Measurements from ENCODE around the gene UPK2. TPM values are rescaled to one million over a fixed set of nuclear protein-coding genes. Genes with fewer than 3 reads are reported as not detected.

UPK2 gene
- total RNA-seq = not detected in 2 replicates

DNA sequence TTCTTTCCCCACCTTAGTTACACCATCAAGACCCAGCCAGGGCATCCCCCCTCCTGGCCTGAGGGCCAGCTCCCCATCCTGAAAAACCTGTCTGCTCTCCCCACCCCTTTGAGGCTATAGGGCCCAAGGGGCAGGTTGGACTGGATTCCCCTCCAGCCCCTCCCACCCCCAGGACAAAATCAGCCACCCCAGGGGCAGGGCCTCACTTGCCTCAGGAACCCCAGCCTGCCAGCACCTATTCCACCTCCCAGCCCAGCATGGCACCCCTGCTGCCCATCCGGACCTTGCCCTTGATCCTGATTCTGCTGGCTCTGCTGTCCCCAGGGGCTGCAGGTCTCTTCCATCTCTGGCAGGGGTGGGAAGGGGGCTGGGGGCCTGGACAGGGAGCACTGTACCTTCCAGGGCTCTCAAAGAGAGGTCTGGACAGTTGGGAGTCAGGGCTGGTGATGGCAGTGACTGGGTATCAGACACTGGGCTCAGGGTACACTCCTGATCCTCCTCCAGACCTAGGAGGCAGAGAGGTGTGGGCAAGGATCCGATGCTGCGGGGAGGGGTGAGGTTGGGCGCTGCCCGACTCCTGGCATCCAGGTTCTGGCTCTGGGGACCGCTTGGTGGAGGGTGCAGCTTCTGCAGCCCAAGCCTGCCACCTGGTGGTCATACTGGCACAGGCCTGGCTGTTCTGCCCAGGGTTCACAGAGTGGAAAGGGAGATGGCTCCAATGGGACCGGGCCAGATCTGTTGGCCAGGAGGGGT is at the start of gene UPK2:
TSS of gene UPK2 (plus strand) at position 205 of the 753 bp plus-strand sequence. CDS start at position 258, 53 bp downstream.

DNA sequence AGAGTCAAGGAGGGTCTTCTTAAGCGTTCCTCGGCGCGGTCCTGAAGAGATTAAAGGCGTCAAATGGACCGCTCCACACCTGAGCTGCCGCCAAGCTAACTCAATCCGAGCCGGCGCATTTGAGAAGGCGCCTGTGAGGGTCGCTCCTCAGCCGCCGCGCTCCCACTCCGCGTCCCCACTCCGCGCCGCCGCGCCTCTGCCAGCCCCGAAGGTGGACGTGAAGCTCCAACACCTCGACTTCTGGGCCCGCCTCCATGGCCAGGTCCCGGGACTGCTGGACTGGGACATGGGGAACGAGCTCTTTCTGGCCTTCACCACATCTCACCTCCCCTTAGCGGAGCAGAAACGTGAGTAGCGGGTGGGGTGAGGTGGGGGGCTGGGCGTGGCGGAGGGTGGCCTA is 15.5 kb downstream of the UPK2 start, which contains the start of gene FOXR1:
TSS of gene FOXR1 (plus strand) at position 116 of the 400 bp plus-strand sequence. CDS start at position 287, 171 bp downstream.

DNA sequence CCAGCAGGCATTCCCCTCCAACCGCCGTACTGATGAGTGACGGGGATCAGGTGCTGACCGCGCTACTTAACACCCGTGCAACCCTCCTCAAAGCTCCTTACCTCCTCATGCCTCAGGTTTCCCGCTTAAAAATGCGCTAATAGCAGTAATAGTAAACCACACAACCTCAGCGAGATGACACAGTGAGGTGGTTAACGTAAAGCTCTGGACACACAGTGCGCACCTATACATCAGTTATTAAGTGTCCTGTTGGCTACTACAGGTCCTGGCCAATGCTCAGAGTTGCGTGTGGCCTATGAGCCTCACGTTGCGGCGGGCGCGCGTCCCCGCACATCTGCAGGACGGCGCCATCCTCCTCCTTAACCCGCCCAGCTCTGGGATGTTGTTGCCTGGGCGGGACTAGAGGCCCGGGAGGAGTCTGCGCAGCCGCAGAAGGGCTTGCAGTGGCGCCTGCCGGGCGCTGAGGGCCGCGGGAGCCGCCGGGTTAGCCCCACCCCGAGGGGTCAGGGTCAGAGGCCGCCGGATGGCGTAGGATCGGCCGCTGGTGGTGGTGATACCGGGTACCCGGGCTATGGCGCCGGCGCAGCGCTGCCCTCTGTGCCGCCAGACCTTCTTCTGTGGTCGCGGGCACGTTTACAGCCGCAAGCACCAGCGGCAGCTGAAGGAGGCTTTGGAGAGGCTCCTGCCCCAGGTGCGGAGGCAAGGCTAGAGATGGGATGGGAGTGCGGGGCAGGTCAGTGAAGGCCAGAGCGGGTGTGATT is 41.7 kb downstream of the UPK2 start, which contains the start of gene CENATAC:
TSS of gene CENATAC (plus strand) at position 512 of the 761 bp plus-strand sequence. CDS start at position 572, 60 bp downstream.

Other genes starting within 250 kb of the UPK2 start
- 112 and 125 TPM in 2 replicates for gene DDX6, start 165.1 kb upstream of the UPK2 start, total RNA-seq
- not detected in 2 replicates for gene CXCR5, start 72.4 kb upstream of the UPK2 start, total RNA-seq
- 12.2 and 18.1 TPM in 2 replicates for gene BCL9L, start 30.4 kb upstream of the UPK2 start, total RNA-seq
- not detected in 2 replicates for gene FOXR1, start 15.5 kb downstream of the UPK2 start, total RNA-seq
- gene CENATAC, start 41.8 kb downstream of the UPK2 start, total RNA-seq = 18.2 and 21.3 TPM in 2 replicates
- 484 and 692 TPM in 2 replicates for gene RPS25, start 62.0 kb downstream of the UPK2 start, total RNA-seq
- gene TRAPPC4, start 62.5 kb downstream of the UPK2 start, total RNA-seq = 85.0 and 98.2 TPM in 2 replicates
- gene SLC37A4, start 74.6 kb downstream of the UPK2 start, total RNA-seq = 5.1 and 6.8 TPM in 2 replicates
- gene HYOU1, start 100.9 kb downstream of the UPK2 start, total RNA-seq = 48.1 and 52.4 TPM in 2 replicates
- gene VPS11, start 111.5 kb downstream of the UPK2 start, total RNA-seq = 36.7 and 45.2 TPM in 2 replicates
- 3.2 and 5.4 TPM in 2 replicates for gene HMBS, start 128.6 kb downstream of the UPK2 start, total RNA-seq
- 7.6 and 8.9 TPM in 2 replicates for gene DPAGT1, start 145.6 kb downstream of the UPK2 start, total RNA-seq
- gene C2CD2L, start 151.0 kb downstream of the UPK2 start, total RNA-seq = 1.7 and 1.9 TPM in 2 replicates
- gene HINFP, start 165.3 kb downstream of the UPK2 start, total RNA-seq = 13.7 and 14.6 TPM in 2 replicates
- gene ABCG4, start 192.8 kb downstream of the UPK2 start, total RNA-seq = 0.09 and 0.16 TPM in 2 replicates
- gene NLRX1, start 212.4 kb downstream of the UPK2 start, total RNA-seq = 10.3 and 12.5 TPM in 2 replicates
- gene NHERF4, start 229.2 kb downstream of the UPK2 start, total RNA-seq = not detected in 2 replicates